HL-60 (cell line): ENCODE data around the gene RGMB.

ENCODE experiments used
- DNase-seq, 2 experiments: peaks; one replicate each; pipeline ENCODE4 v3.0.0-alpha.2; 2010 to 2020; ENCODE audit warnings: low read depth in 1 of 2, low spot score in 1 of 2
- H3K27ac ChIP-seq: fragments of 250-450 bp; sonication (Bioruptor Pico); replicated peaks from 2 replicates; pipeline ENCODE4 v1.5.1; 2020; ENCODE audit warnings: mild to moderate bottlenecking, moderate library complexity
- H3K27me3 ChIP-seq: fragments of 250-450 bp; sonication (Bioruptor Pico); 2 replicates; pipeline ENCODE4 v1.5.1; 2021; ENCODE audit warnings: mild to moderate bottlenecking, moderate library complexity; ENCODE audit not compliant: insufficient read depth, poor library complexity, severe bottlenecking
- H3K4me3 ChIP-seq: replicated peaks from 2 replicates; pipeline ENCODE4 v1.5.1; 2011; ENCODE audit warnings: mild to moderate bottlenecking, control low read depth, low read length; ENCODE audit not compliant: insufficient read depth
- CTCF ChIP-seq: IDR thresholded peaks from one replicate; pipeline ENCODE4 v1.5.1; 2011; ENCODE audit warnings: low read length, control low read depth, inconsistent platforms; ENCODE audit not compliant: insufficient read depth
- GABPA ChIP-seq: IDR thresholded peaks from 2 replicates; pipeline ENCODE4 v1.6.1; 2012; ENCODE audit warnings: low read depth
- POLR2AphosphoS5 ChIP-seq: IDR thresholded peaks from 2 replicates; pipeline ENCODE4 v1.6.1; 2012; ENCODE audit warnings: low read depth
- SPI1 ChIP-seq: IDR thresholded peaks from 2 replicates; pipeline ENCODE4 v1.6.1; 2012; ENCODE audit warnings: low read depth, mild to moderate bottlenecking, borderline replicate concordance
- TF ChIP-seq, protein P1 (sequence below): IDR thresholded peaks from 2 replicates; pipeline ENCODE4 v1.6.1; 2012; ENCODE audit warnings: low read depth; ENCODE audit not compliant: insufficient replicate concordance

RGMB gene

GRCh38 chr5:98805070-98805469 is 31.6 kb downstream of the RGMB start:
- H3K27ac ChIP-seq = no peak overlapping the region
- TF ChIP-seq SPI1 = no peak
- TF ChIP-seq CTCF = no peak
- TF ChIP-seq, protein P1, sequence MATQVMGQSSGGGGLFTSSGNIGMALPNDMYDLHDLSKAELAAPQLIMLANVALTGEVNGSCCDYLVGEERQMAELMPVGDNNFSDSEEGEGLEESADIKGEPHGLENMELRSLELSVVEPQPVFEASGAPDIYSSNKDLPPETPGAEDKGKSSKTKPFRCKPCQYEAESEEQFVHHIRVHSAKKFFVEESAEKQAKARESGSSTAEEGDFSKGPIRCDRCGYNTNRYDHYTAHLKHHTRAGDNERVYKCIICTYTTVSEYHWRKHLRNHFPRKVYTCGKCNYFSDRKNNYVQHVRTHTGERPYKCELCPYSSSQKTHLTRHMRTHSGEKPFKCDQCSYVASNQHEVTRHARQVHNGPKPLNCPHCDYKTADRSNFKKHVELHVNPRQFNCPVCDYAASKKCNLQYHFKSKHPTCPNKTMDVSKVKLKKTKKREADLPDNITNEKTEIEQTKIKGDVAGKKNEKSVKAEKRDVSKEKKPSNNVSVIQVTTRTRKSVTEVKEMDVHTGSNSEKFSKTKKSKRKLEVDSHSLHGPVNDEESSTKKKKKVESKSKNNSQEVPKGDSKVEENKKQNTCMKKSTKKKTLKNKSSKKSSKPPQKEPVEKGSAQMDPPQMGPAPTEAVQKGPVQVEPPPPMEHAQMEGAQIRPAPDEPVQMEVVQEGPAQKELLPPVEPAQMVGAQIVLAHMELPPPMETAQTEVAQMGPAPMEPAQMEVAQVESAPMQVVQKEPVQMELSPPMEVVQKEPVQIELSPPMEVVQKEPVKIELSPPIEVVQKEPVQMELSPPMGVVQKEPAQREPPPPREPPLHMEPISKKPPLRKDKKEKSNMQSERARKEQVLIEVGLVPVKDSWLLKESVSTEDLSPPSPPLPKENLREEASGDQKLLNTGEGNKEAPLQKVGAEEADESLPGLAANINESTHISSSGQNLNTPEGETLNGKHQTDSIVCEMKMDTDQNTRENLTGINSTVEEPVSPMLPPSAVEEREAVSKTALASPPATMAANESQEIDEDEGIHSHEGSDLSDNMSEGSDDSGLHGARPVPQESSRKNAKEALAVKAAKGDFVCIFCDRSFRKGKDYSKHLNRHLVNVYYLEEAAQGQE = no peak
- no peak for TF ChIP-seq GABPA
- TF ChIP-seq POLR2AphosphoS5 = no peak
- DNase-seq = no peak
- no peak overlapping the region for H3K4me3 ChIP-seq
- no peaks in the 10 kb centered on the region for H3K27me3 ChIP-seq

DNA sequence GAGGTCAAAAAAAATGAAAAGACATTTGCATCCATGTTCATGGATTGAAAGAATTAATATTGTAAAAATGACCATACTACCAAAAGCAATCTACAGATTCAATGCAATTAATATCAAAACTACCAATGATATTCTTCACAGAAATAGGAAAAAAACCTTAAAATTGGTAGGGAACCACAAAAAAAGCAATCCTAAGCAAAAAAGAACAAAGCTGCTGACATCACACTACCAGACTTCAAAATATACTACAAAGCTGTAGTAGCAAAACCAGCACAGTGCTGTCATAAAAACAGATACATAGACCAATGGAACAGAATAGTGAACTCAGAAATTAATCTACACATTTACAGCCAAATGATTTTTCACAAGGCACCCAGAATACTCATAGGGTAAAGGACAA is 34.3 kb downstream of the RGMB start:
- Histone ChIP-seq H3K27ac (no peak overlapping the region), H3K4me3 (no peak overlapping the region), H3K27me3 (no peaks in the 10 kb centered on the region)
- TF ChIP-seq GABPA (no peak), SPI1 (no peak), POLR2AphosphoS5 (no peak), CTCF (no peak)
- TF ChIP-seq, protein P1 = no peak
- DNase-seq = no peak

- Histone ChIP-seq H3K27me3 (no peaks in the 10 kb centered on the region), H3K27ac (no peak overlapping the region), H3K4me3 (no peak overlapping the region)
- no peak for TF ChIP-seq GABPA
- TF ChIP-seq, protein P1 = no peak
- TF ChIP-seq SPI1 = no peak
- no peak for TF ChIP-seq CTCF
- TF ChIP-seq POLR2AphosphoS5 = no peak
- DNase-seq = no peak
These were observed 36.7 kb downstream of the RGMB start for GRCh38 chr5:98810206-98810605.
